ENCODE data around the gene CMPK1. TPM values are rescaled to one million over a fixed set of nuclear protein-coding genes. Genes with fewer than 3 reads are reported as not detected.

CMPK1 gene
- total and polyA plus RNA-seq, 2 donors (not counting 1 experiment from before 2014, with no cell fraction given), result 65.1 to 87.4 TPM

DNA sequence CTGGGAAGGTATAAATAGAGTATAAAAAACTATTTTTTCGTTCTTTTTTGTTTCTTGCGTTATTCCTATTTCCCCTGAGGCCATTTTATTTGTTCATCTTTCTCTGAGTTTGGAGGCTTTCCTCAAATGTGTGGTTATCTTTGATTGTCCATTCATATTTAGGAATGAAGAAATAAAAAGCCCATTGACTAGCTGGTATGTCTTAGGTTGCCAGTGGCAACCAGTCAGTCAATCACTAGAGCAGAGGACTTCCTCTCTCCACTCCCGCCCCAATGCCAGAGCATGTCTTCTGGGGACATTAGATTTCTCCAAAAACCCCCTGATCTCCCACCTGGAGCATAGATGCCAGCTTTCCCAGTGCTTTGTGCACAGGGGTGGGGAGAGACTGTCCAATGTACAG lies 61.8 kb downstream of the CMPK1 start:
- no peaks in the 10 kb centered on the region for H3K4me1 ChIP-seq (ENCODE audit: control insufficient read depth, extremely low read depth, insufficient read depth, low read length)
- no peak overlapping the region for H3K9ac ChIP-seq (ENCODE audit: insufficient read depth, low read length)
- H3K27ac ChIP-seq (ENCODE audit: insufficient read depth, low read length), result no peak overlapping the region
- no peak overlapping the region for H3K4me2 ChIP-seq (ENCODE audit: extremely low read depth, insufficient read depth, low read length)
- H4K20me1 ChIP-seq (ENCODE audit: control insufficient read depth, extremely low read depth, insufficient read depth, low read length), result no peaks in the 10 kb centered on the region
- H3K79me2 ChIP-seq (ENCODE audit: control insufficient read depth, insufficient read depth, low read length), result no peaks in the 10 kb centered on the region
- H3K36me3 ChIP-seq (ENCODE audit: control insufficient read depth, insufficient read depth, low read length), result no peaks in the 10 kb centered on the region
- no peak for TF ChIP-seq EZH2 (IDR thresholded peaks at IDR 0.05; ENCODE audit: low read length, missing control alignments)
- TF ChIP-seq, protein P1, sequence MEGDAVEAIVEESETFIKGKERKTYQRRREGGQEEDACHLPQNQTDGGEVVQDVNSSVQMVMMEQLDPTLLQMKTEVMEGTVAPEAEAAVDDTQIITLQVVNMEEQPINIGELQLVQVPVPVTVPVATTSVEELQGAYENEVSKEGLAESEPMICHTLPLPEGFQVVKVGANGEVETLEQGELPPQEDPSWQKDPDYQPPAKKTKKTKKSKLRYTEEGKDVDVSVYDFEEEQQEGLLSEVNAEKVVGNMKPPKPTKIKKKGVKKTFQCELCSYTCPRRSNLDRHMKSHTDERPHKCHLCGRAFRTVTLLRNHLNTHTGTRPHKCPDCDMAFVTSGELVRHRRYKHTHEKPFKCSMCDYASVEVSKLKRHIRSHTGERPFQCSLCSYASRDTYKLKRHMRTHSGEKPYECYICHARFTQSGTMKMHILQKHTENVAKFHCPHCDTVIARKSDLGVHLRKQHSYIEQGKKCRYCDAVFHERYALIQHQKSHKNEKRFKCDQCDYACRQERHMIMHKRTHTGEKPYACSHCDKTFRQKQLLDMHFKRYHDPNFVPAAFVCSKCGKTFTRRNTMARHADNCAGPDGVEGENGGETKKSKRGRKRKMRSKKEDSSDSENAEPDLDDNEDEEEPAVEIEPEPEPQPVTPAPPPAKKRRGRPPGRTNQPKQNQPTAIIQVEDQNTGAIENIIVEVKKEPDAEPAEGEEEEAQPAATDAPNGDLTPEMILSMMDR (conservative IDR thresholded peaks at IDR 0.05 in 1 of 2, IDR thresholded peaks at IDR 0.05 in 1 of 2; ENCODE audit: low read depth in 1 of 2, low read length in 2 of 2), result no peak
- no peak overlapping the region for H2AFZ ChIP-seq (ENCODE audit: low read length)
- no peaks in the 10 kb centered on the region for H3K9me3 ChIP-seq (ENCODE audit: control insufficient read depth, insufficient read depth, low read depth, low read length)
- no peak overlapping the region for H3K4me3 ChIP-seq (replicated peaks in 1 of 4; ENCODE audit: control extremely low read depth in 1 of 4, insufficient read depth in 1 of 4, low read depth in 3 of 4, low read length in 4 of 4)
- peaks cover 6% of the 10 kb centered on the region for H3K27me3 ChIP-seq (ENCODE audit: control insufficient read depth, insufficient read depth, low read length)
- DNase-seq (ENCODE audit: low read depth in 2 of 2), result no peak

DNA sequence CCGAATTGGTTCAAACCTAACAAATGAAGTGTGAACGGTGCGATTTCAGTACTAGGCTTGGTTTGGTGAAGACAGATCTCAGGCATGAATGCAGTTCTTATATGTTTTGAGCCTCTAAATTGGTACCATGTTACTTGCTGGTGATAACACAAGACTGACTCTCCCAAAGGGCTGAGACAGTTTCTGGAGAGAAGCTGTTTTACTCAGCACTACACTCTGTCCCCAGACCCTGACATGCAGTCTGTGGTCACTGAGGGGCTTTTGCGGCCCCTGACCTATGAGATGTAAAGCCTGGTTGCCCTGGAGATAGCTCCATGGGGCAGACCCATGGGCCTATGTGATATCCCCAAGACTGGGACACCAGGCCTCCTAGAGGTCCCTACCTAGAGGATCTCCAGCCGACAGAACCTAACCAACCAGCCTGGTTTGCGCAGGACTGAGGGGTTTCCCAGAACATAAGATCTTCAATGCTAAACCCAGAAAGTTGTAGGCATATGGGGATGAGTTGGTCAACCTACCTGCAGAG lies 63.1 kb downstream of the CMPK1 start:
- H2AFZ ChIP-seq (ENCODE audit: low read length), result no peak overlapping the region
- no peaks in the 10 kb centered on the region for H4K20me1 ChIP-seq (ENCODE audit: control insufficient read depth, extremely low read depth, insufficient read depth, low read length)
- no peak overlapping the region for H3K9ac ChIP-seq (ENCODE audit: insufficient read depth, low read length)
- no peak overlapping the region for H3K27ac ChIP-seq (ENCODE audit: insufficient read depth, low read length)
- no peaks in the 10 kb centered on the region for H3K36me3 ChIP-seq (ENCODE audit: control insufficient read depth, insufficient read depth, low read length)
- TF ChIP-seq, protein P1 (conservative IDR thresholded peaks at IDR 0.05 in 1 of 2, IDR thresholded peaks at IDR 0.05 in 1 of 2; ENCODE audit: low read depth in 1 of 2, low read length in 2 of 2), result no peak
- no peak for TF ChIP-seq EZH2 (IDR thresholded peaks at IDR 0.05; ENCODE audit: low read length, missing control alignments)
- H3K79me2 ChIP-seq (ENCODE audit: control insufficient read depth, insufficient read depth, low read length), result no peaks in the 10 kb centered on the region
- no peak overlapping the region for H3K4me2 ChIP-seq (ENCODE audit: extremely low read depth, insufficient read depth, low read length)
- no peak for DNase-seq (ENCODE audit: low read depth in 2 of 2)
- no peaks in the 10 kb centered on the region for H3K4me1 ChIP-seq (ENCODE audit: control insufficient read depth, extremely low read depth, insufficient read depth, low read length)
- H3K9me3 ChIP-seq (ENCODE audit: control insufficient read depth, insufficient read depth, low read depth, low read length), result no peaks in the 10 kb centered on the region
- H3K4me3 ChIP-seq (replicated peaks in 1 of 4; ENCODE audit: control extremely low read depth in 1 of 4, insufficient read depth in 1 of 4, low read depth in 3 of 4, low read length in 4 of 4), result no peak overlapping the region
- H3K27me3 ChIP-seq (ENCODE audit: control insufficient read depth, insufficient read depth, low read length), result peaks cover 8% of the 10 kb centered on the region

DNA sequence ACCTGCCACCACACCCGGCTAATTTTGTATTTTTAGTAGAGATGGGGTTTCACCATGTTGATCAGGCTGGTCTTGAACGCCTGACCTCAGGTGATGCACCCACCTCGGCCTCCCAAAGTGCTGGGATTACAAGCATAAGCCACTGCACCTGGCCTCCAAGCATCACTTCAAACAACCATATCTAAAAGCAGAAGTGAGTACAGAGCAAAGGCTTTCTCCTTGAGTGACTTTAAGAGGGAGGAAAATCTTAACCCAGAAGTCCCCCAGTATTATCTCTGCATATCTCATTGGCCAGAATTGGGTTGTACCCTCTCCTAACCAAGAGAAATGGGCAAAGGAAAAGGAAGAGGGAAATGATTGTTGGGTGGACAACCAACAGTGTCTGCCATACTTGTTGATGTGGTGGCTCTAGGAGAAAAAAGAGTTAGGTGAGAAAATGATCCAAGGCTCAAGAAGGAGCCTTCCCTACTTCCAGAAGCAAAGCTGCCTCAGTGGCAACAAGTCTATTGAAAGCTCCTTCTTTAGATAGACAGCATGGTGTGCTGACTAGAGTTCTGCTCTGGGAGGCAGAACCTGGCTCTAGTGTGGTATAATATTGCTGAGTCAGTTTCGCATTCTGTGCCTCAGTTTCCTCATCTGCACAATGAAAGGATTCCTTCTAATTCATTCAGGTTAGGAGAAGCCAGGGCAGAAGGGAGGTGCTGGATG lies 65.7 kb downstream of the CMPK1 start:
- Histone ChIP-seq H3K36me3 (ENCODE audit: control insufficient read depth, insufficient read depth, low read length) (no peaks in the 10 kb centered on the region), H3K79me2 (ENCODE audit: control insufficient read depth, insufficient read depth, low read length) (no peaks in the 10 kb centered on the region), H3K27me3 (ENCODE audit: control insufficient read depth, insufficient read depth, low read length) (peaks cover 12% of the 10 kb centered on the region), H3K27ac (ENCODE audit: insufficient read depth, low read length) (no peak overlapping the region), H3K4me1 (ENCODE audit: control insufficient read depth, extremely low read depth, insufficient read depth, low read length) (no peaks in the 10 kb centered on the region), H3K4me3 (replicated peaks in 1 of 4; ENCODE audit: control extremely low read depth in 1 of 4, insufficient read depth in 1 of 4, low read depth in 3 of 4, low read length in 4 of 4) (no peak overlapping the region), H3K4me2 (ENCODE audit: extremely low read depth, insufficient read depth, low read length) (no peak overlapping the region), H3K9me3 (ENCODE audit: control insufficient read depth, insufficient read depth, low read depth, low read length) (no peaks in the 10 kb centered on the region), H4K20me1 (ENCODE audit: control insufficient read depth, extremely low read depth, insufficient read depth, low read length) (no peaks in the 10 kb centered on the region), H3K9ac (ENCODE audit: insufficient read depth, low read length) (no peak overlapping the region), H2AFZ (ENCODE audit: low read length) (no peak overlapping the region)
- TF ChIP-seq, protein P1 (conservative IDR thresholded peaks at IDR 0.05 in 1 of 2, IDR thresholded peaks at IDR 0.05 in 1 of 2; ENCODE audit: low read depth in 1 of 2, low read length in 2 of 2), result no peak
- no peak for TF ChIP-seq EZH2 (IDR thresholded peaks at IDR 0.05; ENCODE audit: low read length, missing control alignments)
- no peak for DNase-seq (ENCODE audit: low read depth in 2 of 2)
